Activated T-helper 9 cell treated with anti-CD3 and anti-CD28 coated beads, Interleukin-2, amount 50 U/mL, for 16 hours (primary cell): ENCODE results near the gene ANXA9.

Experiments used
- DNase-seq: peaks from one replicate; pipeline ENCODE4 v3.0.0-alpha.2; 2020; ENCODE audit warnings: low read depth

Gene ANXA9

GRCh38 chr1:150974580-150975478, 7.3 kb upstream of the ANXA9 start, which contains the start of gene CERS2:
CERS2 (minus strand) TSS chr1:150974835; CDS start chr1:150969090, 5,745 bp downstream.
- DNase-seq = peak; percentile 67

- DNase-seq = no peak
Measured at GRCh38 chr1:150976401-150976821, 5.7 kb upstream of the ANXA9 start.

- DNase-seq = peak; percentile 60
Measured at GRCh38 chr1:150976879-150977694, 5.0 kb upstream of the ANXA9 start.

GRCh38 chr1:150979092-150980056, 2.7 kb upstream of the ANXA9 start:
- DNase-seq = peak; percentile 80

- DNase-seq = no peak
Measured at GRCh38 chr1:150981177-150981804, 801 bp upstream of the ANXA9 start.

GRCh38 chr1:150985179-150985825, 3.2 kb downstream of the ANXA9 start:
- no peak for DNase-seq

- no peak for DNase-seq
Measured at GRCh38 chr1:150987924-150988323, 5.8 kb downstream of the ANXA9 start.

- no peak for DNase-seq
Measured at GRCh38 chr1:150992626-150993025, 10.5 kb downstream of the ANXA9 start.

GRCh38 chr1:150994248-150994647, 12.2 kb downstream of the ANXA9 start:
- DNase-seq = no peak

GRCh38 chr1:150995460-150995859, 13.4 kb downstream of the ANXA9 start:
- no peak for DNase-seq

- DNase-seq = no peak
Measured at GRCh38 chr1:150995896-150996295, 13.8 kb downstream of the ANXA9 start.

- no peak for DNase-seq
Measured at GRCh38 chr1:150997126-150997872, 15.2 kb downstream of the ANXA9 start.

- DNase-seq = no peak
Measured at GRCh38 chr1:150997949-150998348, 15.9 kb downstream of the ANXA9 start.

- no peak for DNase-seq
Measured at GRCh38 chr1:150999051-150999674, 17.1 kb downstream of the ANXA9 start.

- DNase-seq = no peak
Measured at GRCh38 chr1:150999926-151000325, 17.8 kb downstream of the ANXA9 start.

GRCh38 chr1:151000408-151000807, 18.3 kb downstream of the ANXA9 start:
- no peak for DNase-seq

- no peak for DNase-seq
Measured at GRCh38 chr1:151001602-151002001, 19.5 kb downstream of the ANXA9 start.

- DNase-seq = no peak
Measured at GRCh38 chr1:151002051-151002450, 20.0 kb downstream of the ANXA9 start.

- no peak for DNase-seq
Measured at GRCh38 chr1:151002611-151003010, 20.5 kb downstream of the ANXA9 start.
